GM19239 (cell line): ENCODE measurements around the gene C16orf95.
"Not testable (repeated sequence)": the region's sequence is repeated elsewhere in the genome, so short reads cannot be mapped to it uniquely, and the experiment has no call there.

Source experiments
- DNase-seq: peaks from one replicate; pipeline ENCODE4 v3.0.0; 2011; ENCODE audit warnings: low spot score; ENCODE audit not compliant: insufficient read length
- FAIRE-seq: peaks from 2 replicates; lab custom pipeline; 2011; peaks lifted over from hg19 to GRCh38; lab: Jason Lieb, UNC

Gene C16orf95

DNA sequence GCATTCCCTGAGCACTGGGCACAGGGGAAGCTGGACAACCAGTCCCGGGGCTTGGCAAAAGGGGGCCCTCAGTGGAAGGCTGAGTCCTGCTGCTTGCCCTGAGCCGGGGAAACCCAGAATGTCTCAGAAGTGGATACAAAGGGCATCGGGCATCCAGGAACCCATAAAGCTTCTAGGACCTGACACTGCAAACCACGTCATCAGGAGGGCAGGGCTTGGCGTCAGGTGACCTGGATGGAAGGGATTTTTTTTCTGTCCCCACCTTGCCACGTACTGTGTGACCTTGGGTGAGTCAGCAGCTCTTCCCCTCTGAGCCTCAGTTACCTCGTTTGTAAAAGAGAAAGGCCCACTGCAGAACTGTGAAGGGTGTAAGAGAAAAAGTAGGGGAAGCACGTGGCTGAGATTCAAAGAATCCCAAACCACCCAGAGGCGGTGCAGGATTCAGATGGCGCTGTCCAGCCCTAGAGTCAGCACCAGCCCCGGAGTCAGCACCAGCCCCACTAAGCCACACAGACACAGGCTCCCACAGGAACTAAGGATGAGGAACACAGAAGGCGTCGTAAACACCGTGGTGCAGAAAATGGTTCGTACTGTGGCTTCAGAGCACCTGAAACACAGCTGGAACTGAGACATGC is 53.7 kb downstream of the C16orf95 start:
- FAIRE-seq (no peak), DNase-seq (no peak)

DNA sequence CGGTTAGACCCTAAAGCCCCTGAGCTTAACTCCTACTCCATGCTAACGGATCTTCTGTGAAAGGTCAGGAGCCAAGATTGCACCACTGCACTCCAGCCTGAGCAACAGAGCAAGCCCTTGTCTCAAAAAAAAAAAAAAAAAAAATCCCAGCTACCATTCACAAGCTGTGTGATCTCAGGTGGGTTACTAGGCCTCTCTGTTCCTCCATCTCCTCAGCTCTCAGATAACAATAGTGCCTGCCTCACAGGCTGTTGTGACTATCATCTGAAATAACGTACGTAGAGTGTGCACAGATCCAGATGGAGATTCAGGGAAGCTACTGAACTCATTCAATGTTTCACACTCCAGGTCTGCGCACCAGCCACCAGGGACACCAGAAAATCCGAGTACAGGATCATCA is 57.8 kb downstream of the C16orf95 start:
- DNase-seq (no peak), FAIRE-seq (no peak)

DNA sequence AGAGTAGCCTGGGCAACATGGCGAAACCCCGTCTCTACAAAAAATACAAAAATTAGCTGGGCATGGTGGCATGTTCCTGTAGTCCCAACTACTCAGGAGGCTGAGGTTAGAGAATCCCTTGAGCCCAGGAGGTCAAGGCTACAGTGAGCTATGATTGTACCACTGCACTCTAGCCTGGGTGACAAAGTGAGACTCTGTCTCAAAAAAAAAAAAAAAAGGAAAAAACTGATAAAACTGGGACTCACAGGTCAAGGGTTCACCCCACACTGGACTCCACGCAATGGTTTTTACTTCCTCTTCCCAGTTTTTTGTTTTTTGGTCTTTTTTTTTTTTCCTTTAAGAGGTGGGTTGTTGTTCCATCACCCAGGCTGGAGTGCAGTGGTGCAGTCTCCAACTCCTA is 58.5 kb downstream of the C16orf95 start:
- not testable (repeated sequence) for FAIRE-seq

DNA sequence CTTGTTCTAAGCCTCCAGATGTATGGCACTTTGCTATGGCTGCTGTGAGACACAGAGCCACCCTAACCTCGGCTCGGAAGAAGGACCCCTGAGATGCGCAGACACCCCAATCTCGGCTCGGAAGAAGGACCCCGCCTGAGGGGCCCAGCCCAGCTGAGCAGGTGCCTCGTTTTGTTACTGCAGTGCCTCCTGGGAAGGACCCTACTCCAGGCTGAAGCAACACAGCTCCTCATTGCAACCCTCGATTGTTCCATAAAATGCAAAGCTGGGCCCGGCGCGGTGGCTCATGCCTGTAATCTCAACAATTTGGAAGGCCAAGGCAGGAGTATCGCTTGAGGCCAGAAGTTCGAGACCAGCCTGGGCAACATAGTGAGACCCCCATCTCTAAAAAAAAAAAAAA is 61.3 kb downstream of the C16orf95 start:
- FAIRE-seq (no peak), DNase-seq (no peak)

More for the DNA sequence above, 58.5 kb downstream of the C16orf95 start:
- not testable (repeated sequence) for DNase-seq

DNA sequence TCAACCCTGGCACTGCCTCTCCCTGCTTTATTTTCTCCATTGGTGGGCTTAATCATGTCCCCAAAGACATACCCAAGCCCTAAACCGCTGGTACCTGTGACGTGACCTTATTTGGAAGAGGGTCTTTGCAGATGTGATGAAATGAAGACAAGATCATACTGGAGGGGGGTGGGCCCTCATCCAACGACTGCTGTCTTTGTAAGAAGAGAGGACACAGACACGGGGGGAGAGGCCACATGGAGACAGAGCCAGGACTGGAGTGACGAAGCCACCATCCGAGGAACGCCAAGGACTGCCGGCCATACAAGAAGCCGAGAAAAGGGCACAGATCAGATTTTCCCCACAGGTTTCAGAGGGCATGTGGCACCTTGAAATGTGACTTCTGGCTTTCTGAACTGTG is 62.5 kb downstream of the C16orf95 start:
- no peak for DNase-seq
- no peak for FAIRE-seq

DNA sequence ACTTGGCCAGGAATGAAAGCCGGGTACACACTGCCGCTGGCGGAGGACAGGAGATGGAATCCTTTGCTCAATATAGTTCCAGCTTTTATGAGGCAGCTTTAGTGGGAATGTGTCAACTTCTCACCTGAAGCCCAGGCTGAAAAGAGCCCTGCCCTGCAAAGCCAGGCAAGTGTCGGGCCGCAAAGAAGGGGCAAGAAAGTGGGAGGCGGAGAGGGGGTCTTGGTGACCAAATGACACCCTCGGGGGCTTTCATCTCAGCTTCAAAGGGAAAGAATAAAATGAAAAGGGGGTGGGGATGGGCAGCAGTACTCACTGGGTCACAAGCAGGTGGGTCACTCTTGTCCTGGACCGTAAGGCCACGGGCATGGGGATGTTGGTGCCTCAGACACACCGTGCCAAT is 62.9 kb downstream of the C16orf95 start:
- FAIRE-seq (no peak), DNase-seq (no peak)

DNA sequence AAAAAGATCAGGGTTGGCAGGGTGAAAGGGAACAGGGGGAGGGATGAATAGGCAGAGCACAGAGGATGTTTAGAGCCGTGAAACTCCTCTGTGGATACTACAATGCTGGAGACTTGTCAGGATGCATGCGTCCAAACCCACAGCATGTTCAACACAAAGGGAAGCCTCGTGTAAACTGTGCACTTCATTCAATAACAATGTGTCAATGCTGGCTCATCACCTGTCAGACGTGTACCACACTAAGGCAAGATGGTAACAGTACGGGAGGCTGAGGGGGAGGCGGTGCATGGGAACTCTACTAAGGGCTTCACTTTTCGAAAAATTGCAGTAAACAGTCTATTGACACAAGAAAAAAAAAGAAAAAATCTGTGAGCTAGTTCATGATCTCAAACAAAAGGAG is 63.7 kb downstream of the C16orf95 start:
- DNase-seq, result no peak
- FAIRE-seq, result no peak
